ENCODE measurements around the gene RBM38.
"Not testable (repeated sequence)": the region's sequence is repeated elsewhere in the genome, so short reads cannot be mapped to it uniquely, and the experiment has no call there.

The RBM38 gene

GRCh38 chr20:57390604-57391438, at the start of gene RBM38:
RBM38 (plus strand) TSS chr20:57391396; CDS start chr20:57391582, 186 bp downstream.
- peak in 45 of 51 donors; percentile 9 to 87 (median 60) for DNase-seq

DNA sequence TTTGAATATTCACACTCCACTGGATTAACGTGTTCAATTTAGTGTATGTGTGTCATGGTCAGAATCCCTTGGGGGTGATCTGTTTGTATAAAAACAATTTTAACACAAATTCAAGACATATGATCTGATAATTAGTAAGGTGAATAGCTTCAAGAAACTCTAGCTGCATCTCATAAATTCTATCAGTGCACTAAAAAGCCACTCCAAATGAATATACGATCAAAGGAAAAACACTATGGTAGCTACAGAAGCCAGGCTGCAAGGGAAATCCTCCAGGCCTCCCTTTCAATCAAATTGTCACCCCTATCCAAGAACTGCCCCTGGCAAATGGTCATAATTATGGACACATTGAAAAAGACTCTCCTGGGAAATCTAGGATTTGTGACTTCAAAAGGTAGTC, 49.5 kb upstream of the RBM38 start:
- DNase-seq: no peak

GRCh38 chr20:57342829-57343228, 48.4 kb upstream of the RBM38 start:
- DNase-seq: no peak

DNA sequence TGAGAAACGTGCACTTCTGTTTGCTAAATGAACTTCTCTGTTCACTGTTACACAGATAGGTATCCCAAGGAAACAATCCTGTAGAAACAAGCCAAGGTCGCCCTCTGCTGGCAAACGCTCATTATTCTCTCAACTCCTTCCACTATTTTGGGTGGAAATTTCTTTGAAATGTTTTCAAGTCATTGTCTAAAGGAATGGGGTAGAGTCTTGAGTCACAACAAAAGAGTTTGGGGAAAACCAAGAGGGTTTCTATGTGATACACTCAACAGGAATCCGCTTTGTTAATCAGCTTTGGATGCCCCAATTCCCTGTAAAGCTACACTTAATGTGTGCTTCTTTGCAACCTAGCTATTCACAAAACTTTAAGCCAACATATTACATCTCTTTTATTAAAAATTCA, 44.7 kb upstream of the RBM38 start:
- peak in 40 of 51 donors; percentile 5 to 91 (median 58) for DNase-seq

GRCh38 chr20:57347393-57347792, 43.8 kb upstream of the RBM38 start:
- DNase-seq: no peak

DNA sequence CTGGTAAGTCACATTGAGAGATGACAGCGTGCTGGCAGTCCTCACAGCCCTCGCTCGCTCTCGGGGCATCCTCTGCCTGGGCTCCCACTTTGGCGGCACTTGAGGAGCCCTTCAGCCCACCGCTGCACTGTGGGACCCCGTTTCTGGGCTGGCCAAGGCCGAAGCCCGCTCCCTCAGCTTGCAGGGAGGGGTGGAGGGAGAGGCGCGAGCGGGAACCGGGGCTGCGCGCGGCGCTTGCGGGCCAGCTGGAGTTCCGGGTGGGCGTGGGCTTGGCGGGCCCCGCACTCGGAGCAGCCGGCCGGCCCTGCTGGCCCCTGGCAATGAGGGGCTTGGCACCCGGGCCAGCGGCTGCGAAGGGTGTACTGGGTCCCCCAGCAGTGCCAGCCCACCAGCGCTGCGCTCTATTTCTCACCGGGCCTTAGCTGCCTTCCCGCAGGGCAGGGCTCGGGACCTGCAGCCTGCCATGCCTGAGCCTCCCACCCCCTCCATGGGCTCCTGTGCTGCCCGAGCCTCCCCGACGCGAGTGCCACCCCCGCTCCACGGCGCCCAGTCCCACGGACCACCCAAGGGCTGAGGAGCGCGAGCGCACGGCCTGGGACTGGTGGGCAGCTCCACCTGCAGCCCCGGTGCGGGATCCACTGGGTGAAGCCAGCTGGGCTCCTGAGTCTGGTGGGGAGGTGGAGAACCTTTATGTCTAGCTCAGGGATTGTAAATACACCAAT, 42.8 kb upstream of the RBM38 start:
- DNase-seq: not testable (repeated sequence)

- not testable (repeated sequence) for DNase-seq
Observed at GRCh38 chr20:57348922-57349574, 42.1 kb upstream of the RBM38 start.

DNA sequence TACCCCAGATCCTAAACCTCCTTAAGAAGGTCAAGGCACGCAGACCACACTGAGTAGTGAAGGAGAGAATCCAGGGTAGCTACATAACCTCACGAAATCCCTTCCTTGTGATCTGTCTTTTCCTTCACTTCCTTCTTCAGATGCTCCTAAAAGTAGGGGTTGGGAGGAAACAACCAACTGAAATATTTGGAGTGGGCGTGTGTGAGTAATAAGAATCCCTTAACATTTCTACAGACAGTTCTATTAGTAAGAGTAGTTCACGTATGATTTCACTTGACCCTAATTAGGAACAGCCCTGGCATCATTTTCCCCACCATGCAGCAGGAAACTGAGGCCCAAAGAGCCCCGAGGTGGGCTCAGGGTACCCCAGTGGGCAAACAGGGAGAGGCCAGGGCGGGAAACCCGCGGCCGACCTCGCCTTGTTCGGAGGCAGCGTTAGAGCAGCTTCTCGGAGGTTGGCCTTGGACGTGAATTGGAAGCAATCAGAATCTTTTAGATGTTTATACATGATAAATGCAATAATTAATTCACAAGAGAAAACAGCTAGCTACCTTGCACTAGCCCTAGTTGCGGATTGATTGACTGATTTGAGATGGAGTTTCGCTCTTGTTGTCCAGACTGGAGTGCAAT, 41.0 kb upstream of the RBM38 start:
- no peak for DNase-seq

- DNase-seq: not testable (repeated sequence)
Observed at GRCh38 chr20:57350726-57351041, 40.5 kb upstream of the RBM38 start.

DNA sequence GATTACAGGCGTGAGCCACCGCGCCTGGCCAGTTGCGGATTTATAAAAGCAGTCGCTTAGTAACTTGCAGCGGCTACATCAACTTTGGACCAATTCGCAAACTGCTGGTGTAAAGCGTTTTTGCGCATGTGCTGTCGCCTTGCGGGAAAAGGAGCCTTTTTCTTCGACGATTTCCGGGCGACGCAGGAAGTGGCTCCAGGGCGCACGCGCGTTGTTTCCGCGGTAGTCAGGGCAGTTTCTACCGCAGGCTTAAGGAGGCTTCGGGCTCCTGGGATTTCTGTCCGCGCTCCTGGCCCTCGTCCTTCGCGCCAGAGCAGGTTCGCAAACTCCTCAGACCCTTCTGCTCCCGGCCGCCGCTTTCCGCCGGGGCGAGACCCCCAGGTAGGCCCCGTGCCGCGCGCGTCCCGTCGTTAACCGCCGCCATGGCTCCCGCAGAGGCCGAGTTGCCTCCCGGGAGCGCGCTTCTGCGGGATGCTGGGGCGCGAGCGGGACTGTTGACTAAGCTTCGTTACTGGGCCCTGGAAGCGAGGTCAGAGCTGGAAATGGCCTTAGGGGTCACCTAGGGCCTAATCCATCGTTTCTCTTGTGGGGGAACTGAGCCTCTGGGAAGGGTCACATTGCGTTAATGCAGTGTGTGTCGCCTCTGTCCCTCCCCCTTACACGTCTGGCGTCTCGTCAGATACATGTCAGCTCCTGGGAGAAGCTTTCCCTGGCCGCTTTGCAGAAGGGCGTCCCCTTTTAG, 40.0 kb upstream of the RBM38 start, which contains the start of gene RAE1:
Gene RAE1 (plus strand): TSS at position 214 of the 742 bp plus-strand sequence. CDS start 2,784 bp downstream, outside the sequence.
- DNase-seq: peak; percentile 47 to 96 (median 84)

DNA sequence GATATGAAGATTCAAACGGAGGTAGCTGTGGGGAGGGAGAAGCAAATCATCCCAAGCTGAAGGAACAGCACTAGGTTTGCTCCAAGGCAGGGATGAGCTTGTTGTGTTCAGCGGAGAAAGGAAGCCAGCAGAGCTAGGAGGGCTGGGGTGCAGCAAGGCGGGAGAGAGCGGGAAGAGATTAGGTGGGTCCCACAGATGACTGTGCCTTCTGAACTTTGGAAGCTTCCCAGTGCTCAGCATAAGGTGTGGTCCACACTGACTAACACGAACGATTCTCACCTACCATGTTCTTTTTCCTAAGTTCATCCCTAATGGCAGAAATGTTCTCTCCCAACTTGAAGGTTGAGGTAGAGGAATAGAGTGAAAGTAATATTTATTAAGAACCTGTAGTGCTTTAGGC, 38.9 kb upstream of the RBM38 start:
- DNase-seq: no peak

- no peak for DNase-seq
Observed at GRCh38 chr20:57353351-57353750, 37.8 kb upstream of the RBM38 start.

GRCh38 chr20:57361517-57361916, 29.7 kb upstream of the RBM38 start:
- DNase-seq: no peak

- no peak for DNase-seq
Observed at GRCh38 chr20:57364451-57364850, 26.7 kb upstream of the RBM38 start.

DNA sequence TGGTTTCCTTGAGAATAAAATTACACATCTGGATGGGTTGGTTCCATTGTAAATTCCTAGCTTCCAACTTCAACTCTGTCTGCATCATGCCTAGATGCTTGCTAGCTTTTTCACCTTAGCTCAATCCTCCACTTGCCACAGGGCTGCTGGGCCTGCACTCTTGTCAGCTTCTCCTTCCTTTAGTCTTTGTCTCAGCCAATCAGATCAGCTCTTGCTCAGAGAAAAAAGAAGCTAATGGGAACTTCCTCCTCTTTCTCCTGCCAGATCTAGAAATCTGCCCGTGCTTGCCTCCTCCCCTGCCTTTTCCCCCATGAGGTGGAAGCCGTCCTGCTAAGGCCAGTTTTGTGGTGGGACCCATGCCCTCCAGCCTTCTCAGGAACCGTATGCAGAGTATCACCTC, 21.6 kb upstream of the RBM38 start:
- DNase-seq: no peak

GRCh38 chr20:57370316-57370715, 20.9 kb upstream of the RBM38 start:
- DNase-seq: no peak

GRCh38 chr20:57371363-57371762, 19.8 kb upstream of the RBM38 start:
- DNase-seq: no peak

DNA sequence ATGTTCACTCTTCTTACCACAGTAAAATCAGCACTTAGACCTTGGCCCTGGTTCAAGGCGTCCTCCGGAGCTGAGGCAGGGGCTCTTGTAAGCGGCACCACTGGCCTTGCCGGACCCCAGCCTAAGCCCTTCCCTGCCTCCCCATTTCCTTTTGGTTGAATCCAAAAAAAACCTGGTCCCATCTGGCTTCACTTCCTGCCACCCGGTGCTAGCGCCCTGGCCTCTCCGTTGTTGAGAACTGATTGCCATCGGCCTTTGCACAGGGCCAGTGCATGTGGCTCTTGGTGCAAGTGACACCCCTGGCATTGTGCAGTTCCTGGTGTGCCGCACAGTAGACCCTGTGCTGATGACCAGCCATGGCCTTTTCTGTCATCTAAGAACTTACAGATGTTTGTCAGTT, 19.0 kb upstream of the RBM38 start:
- no peak for DNase-seq

GRCh38 chr20:57372581-57373350, 18.4 kb upstream of the RBM38 start:
- DNase-seq: no peak

DNA sequence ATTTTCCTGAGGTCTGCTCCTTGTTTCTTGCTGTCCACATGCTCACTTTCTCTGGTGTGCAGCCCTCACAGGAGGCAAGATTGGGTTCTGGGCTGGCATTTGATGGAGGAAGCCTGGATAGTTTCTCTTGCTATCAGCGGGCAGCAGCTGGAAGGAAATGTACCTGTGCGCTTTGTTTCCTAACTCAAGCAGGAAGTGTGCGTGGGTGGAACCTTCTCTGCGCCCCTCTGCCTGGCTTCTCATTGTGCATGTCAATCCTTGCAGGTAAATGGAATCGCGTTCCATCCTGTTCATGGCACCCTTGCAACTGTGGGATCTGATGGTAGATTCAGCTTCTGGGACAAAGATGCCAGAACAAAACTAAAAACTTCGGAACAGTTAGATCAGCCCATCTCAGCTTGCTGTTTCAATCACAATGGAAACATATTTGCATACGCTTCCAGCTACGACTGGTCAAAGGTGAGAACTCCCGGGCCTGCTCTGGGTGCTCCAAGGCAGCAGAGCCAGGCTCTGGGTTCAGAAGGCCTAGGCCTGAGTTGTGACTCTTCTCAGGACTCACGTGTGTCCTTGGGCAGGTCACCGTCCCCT, 16.8 kb upstream of the RBM38 start:
- no peak for DNase-seq
